DMS 273 (cell line): Measurements from ENCODE around the gene RNF152.

Experiments
- DNase-seq: peaks from one replicate; lab custom pipeline; 2025; ENCODE audit not compliant: unreplicated experiment; lab: John Stamatoyannopoulos, UW

RNF152 gene

GRCh38 chr18:61855449-61856378 lies 37.1 kb downstream of the RNF152 start:
- no peak for DNase-seq

- DNase-seq = no peak
Measured at GRCh38 chr18:61854578-61855448, 38.0 kb downstream of the RNF152 start.

GRCh38 chr18:61853855-61854254 lies 39.0 kb downstream of the RNF152 start:
- DNase-seq = no peak

GRCh38 chr18:61852496-61852895 lies 40.3 kb downstream of the RNF152 start:
- no peak for DNase-seq

GRCh38 chr18:61851940-61852451 lies 40.8 kb downstream of the RNF152 start:
- DNase-seq = no peak

- DNase-seq = no peak
Measured at GRCh38 chr18:61851279-61851678, 41.5 kb downstream of the RNF152 start.

- no peak for DNase-seq
Measured at GRCh38 chr18:61850756-61851155, 42.1 kb downstream of the RNF152 start.

GRCh38 chr18:61847164-61847791 lies 45.5 kb downstream of the RNF152 start:
- no peak for DNase-seq

GRCh38 chr18:61845197-61845596 lies 47.6 kb downstream of the RNF152 start:
- no peak for DNase-seq

GRCh38 chr18:61844726-61845125 lies 48.1 kb downstream of the RNF152 start:
- no peak for DNase-seq

GRCh38 chr18:61842146-61842545 lies 50.7 kb downstream of the RNF152 start:
- no peak for DNase-seq

- DNase-seq = no peak
Measured at GRCh38 chr18:61841706-61842105, 51.1 kb downstream of the RNF152 start.

- DNase-seq = no peak
Measured at GRCh38 chr18:61840324-61840723, 52.5 kb downstream of the RNF152 start.

GRCh38 chr18:61838521-61838920 lies 54.3 kb downstream of the RNF152 start:
- DNase-seq = no peak

GRCh38 chr18:61833978-61834377 lies 58.8 kb downstream of the RNF152 start:
- no peak for DNase-seq

GRCh38 chr18:61833387-61833786 lies 59.4 kb downstream of the RNF152 start:
- no peak for DNase-seq

- DNase-seq = no peak
Measured at GRCh38 chr18:61832858-61833257, 59.9 kb downstream of the RNF152 start.

GRCh38 chr18:61831071-61831470 lies 61.7 kb downstream of the RNF152 start:
- no peak for DNase-seq

- no peak for DNase-seq
Measured at GRCh38 chr18:61829108-61829507, 63.7 kb downstream of the RNF152 start.

- DNase-seq = no peak
Measured at GRCh38 chr18:61827591-61827990, 65.2 kb downstream of the RNF152 start.

GRCh38 chr18:61825386-61825785 lies 67.4 kb downstream of the RNF152 start:
- DNase-seq = no peak
